SK-N-DZ (cell line): Measurements from ENCODE around the gene RAB43.

ENCODE experiments used
- DNase-seq: peaks from one replicate; pipeline ENCODE4 v3.0.0-alpha.2; 2015; ENCODE audit warnings: low spot score

RAB43 gene

DNA sequence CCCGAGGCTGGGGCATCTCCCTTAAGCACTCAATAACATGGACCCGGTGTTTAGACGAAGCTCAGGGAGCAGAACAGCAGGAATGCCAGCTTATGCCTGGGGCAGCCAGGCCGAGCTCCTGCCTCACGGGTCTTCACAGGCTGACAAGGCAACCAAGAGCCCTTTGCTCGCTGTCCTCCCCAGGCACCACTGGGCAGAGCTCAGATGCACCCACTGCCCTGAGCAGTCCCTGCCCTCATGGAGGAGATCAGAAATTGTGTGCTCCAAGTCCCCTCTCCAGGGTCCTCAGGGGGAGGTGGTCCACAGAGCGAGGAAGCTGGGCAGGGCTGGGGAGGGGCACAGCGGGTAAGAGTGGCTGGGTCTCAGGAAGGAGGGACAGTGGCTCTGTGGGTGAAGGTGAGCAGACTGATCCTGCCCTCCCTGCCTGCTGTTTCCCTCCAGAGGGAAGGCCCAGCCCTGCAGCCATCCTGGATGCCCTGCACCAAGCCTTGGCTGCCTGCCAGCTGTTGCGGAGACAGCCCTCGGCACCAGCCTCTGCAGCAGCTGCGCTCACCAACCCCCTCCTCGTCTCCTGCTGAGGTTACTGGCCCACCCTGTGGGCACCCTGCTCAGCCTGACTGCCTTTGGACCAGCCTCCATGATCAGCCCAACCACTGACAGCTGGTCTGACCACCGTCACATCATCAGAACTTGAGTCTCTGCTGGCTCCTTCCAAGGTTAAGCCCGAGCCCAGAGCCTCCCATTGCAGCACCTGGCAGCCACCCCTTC lies 82.1 kb downstream of the RAB43 start:
- peak; percentile 22 for DNase-seq

DNA sequence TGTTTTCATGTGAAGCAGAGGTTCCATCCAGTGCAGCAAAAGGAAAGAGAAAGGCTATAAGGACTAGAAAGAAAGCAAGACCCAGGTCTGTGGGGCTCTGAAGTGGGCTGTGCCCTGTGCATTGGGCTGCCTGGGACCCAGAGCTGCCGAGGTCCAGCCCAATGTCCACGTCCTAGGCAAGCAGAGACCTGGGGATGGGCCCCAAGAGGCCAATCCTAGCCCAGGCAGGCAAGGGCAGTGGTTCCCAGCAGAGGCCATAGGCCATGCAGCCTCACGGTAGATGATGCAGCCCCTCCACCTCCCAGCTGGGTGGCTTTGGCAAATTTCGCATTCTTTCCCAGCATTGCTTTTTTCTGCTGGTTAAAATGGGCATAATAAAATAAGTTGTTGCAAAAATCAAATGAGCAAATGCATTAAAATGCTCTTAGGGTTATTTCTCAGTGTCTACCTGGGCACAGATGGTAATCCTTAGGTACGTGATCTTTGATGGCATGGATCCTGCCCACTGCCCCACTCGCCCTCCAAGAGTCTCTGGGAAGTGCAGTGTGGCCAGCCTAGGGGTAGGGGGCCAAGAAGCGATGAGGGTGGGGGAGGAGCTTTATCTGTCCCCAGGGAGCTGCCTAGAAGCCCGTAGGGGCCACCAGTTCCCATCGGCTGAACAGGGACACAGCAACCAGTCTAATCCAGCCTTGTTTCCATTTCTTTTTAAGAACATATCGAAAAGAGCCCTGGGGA lies 83.3 kb downstream of the RAB43 start:
- no peak for DNase-seq
